ENCODE data around the gene PRKN. TPM values are rescaled to one million over a fixed set of nuclear protein-coding genes. Genes with fewer than 3 reads are reported as not detected.

The PRKN gene
- total and polyA plus RNA-seq, 2 experiments from 2014 or later: 1.2 to 2.3 TPM

DNA sequence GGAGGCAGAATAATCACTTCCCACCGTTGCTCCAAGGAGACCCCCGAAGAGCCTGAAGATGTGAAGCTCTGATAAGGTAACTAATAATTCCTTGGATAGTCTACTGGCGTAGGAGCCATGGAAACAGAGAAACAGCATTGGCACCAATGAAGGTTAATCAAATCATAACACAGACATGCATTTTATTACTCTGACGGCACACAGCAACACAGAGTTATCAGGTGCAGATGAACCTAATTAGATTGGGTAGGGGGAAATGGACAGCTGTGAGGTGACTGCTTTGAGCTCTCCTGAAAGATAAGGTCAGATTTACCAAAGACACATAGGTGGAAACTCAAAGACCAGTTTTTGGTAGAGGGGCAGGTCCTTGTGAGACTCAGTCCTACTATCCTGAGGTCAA is 909.7 kb downstream of the PRKN start:
- 64% methylated on average over 4 of the region's 4 CpGs for WGBS, 2 experiments (ENCODE audit: low coverage in 1 of 2, low lambda C conversion rate in 2 of 2, missing lambda C conversion rate in 2 of 2)
- Histone ChIP-seq H3K9me2 (ENCODE audit: insufficient read depth) (no peaks in the 10 kb centered on the region), H3K9me3 (ENCODE audit: low read depth) (no peaks in the 10 kb centered on the region), H3K79me2 (ENCODE audit: insufficient read depth) (no peaks in the 10 kb centered on the region), H3K4me3 (no peak overlapping the region), H3K36me3 (ENCODE audit: low read depth) (no peaks in the 10 kb centered on the region), H4K20me1 (ENCODE audit: insufficient read depth) (no peaks in the 10 kb centered on the region), H3K4me2 (ENCODE audit: unreplicated experiment) (no peak overlapping the region), H3F3A (ENCODE audit: insufficient read depth) (no peaks in the 10 kb centered on the region), H3K27ac (no peak overlapping the region), H3K27me3 (replicated peaks; ENCODE audit: insufficient read depth) (no peaks in the 10 kb centered on the region), H3K4me1 (ENCODE audit: insufficient read depth) (no peaks in the 10 kb centered on the region), H3K9ac (no peak overlapping the region), H2AFZ (no peak overlapping the region)
- in situ Hi-C loops (cut with MboI): no loop called here
- TF ChIP-seq EZH2 (IDR thresholded peaks at IDR 0.05; ENCODE audit: insufficient read depth, poor library complexity, severe bottlenecking) (no peak), EZH2phosphoT487 (IDR thresholded peaks at IDR 0.05; ENCODE audit: insufficient read depth, low read depth) (no peak)
- DNase-seq: no peak

DNA sequence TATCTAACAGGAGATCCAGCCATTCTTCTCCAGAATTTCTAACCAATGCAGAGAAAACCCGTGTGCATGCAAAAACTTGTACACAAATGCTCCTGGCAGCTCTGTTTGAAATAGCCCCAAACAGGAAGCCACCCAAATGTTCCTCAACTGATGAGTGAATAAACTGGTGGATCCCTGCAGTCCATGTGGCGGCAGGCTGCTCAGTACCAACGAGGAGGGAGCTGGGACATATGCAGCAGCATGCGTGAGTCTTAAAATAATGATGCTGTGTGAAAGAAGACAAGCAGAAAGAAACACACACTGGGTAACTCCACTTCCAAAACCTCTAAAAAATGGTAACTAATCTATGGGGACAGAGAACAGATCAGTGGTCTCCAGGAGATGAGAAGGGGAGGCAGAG is 911.6 kb downstream of the PRKN start:
- 23 to 27% methylated on average over 4 of the region's 4 CpGs for WGBS, 2 experiments (ENCODE audit: low coverage in 1 of 2, low lambda C conversion rate in 2 of 2, missing lambda C conversion rate in 2 of 2)
- H3K9ac ChIP-seq: no peak overlapping the region
- H3K79me2 ChIP-seq (ENCODE audit: insufficient read depth): no peaks in the 10 kb centered on the region
- H3K9me3 ChIP-seq (ENCODE audit: low read depth): no peaks in the 10 kb centered on the region
- no peak overlapping the region for H3K4me3 ChIP-seq
- no peak for TF ChIP-seq EZH2phosphoT487 (IDR thresholded peaks at IDR 0.05; ENCODE audit: insufficient read depth, low read depth)
- TF ChIP-seq EZH2 (IDR thresholded peaks at IDR 0.05; ENCODE audit: insufficient read depth, poor library complexity, severe bottlenecking): no peak
- no peak overlapping the region for H3K4me2 ChIP-seq (ENCODE audit: unreplicated experiment)
- H2AFZ ChIP-seq: no peak overlapping the region
- no peaks in the 10 kb centered on the region for H3K27me3 ChIP-seq (replicated peaks; ENCODE audit: insufficient read depth)
- no peak for DNase-seq
- in situ Hi-C loops (cut with MboI): no loop called here
- H3F3A ChIP-seq (ENCODE audit: insufficient read depth): no peaks in the 10 kb centered on the region
- no peaks in the 10 kb centered on the region for H3K9me2 ChIP-seq (ENCODE audit: insufficient read depth)
- H3K36me3 ChIP-seq (ENCODE audit: low read depth): no peaks in the 10 kb centered on the region
- H4K20me1 ChIP-seq (ENCODE audit: insufficient read depth): no peaks in the 10 kb centered on the region
- no peaks in the 10 kb centered on the region for H3K4me1 ChIP-seq (ENCODE audit: insufficient read depth)
- no peak overlapping the region for H3K27ac ChIP-seq

DNA sequence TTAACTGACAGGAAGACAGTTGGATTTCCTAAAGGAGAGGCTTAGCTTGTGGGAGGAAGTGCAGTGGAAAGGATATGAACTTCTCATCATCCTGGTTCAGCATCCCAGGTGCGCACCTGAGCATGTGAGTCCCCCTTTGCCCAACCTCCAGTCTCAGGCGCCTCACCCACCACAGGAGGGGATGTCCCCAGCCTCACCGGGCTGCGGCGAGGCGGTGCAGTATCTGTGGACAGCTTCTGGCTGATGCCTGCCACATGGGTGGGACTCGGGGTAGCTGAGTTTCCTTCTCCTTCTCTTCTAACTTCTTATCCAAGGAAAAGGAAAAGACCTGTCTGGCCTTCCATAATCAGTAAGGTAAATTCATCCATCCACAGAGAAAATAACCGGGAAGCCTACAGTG is 914.4 kb downstream of the PRKN start:
- WGBS, 2 experiments (ENCODE audit: low coverage in 1 of 2, low lambda C conversion rate in 2 of 2, missing lambda C conversion rate in 2 of 2): 45 to 60% methylated on average over 8 of the region's 8 CpGs
- in situ Hi-C loops (cut with MboI): no loop called here
- no peaks in the 10 kb centered on the region for H3K79me2 ChIP-seq (ENCODE audit: insufficient read depth)

DNA sequence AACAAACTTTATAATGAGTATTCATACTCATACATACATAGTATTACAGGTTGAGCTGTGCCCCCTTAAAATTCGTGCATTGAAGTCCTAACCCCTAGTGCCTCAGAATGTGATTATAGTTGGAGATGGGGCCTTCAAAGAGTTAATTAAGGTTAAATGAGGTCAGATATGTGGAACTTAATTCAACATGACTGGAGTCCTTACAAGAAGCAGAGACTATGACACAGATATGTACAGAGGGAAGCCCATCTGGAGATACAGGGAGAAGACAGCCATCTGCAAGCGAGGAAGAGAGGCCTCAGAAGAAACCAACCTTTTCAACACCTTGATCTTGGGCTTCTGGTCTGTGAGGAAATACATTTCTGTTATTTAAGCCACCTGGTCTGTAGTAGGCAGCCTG is 917.6 kb downstream of the PRKN start:
- H4K20me1 ChIP-seq (ENCODE audit: insufficient read depth): no peaks in the 10 kb centered on the region
- no peak overlapping the region for H3K27ac ChIP-seq
- no peaks in the 10 kb centered on the region for H3F3A ChIP-seq (ENCODE audit: insufficient read depth)
- no peaks in the 10 kb centered on the region for H3K4me1 ChIP-seq (ENCODE audit: insufficient read depth)
- H3K9me3 ChIP-seq (ENCODE audit: low read depth): no peaks in the 10 kb centered on the region
- in situ Hi-C loops (cut with MboI): no loop called here
- 54 to 58% methylated on average over 2 of the region's 2 CpGs for WGBS, 2 experiments (ENCODE audit: low coverage in 1 of 2, low lambda C conversion rate in 2 of 2, missing lambda C conversion rate in 2 of 2)
- no peak for DNase-seq
- TF ChIP-seq EZH2 (IDR thresholded peaks at IDR 0.05; ENCODE audit: insufficient read depth, poor library complexity, severe bottlenecking) (no peak), EZH2phosphoT487 (IDR thresholded peaks at IDR 0.05; ENCODE audit: insufficient read depth, low read depth) (no peak)
- H3K9me2 ChIP-seq (ENCODE audit: insufficient read depth): no peaks in the 10 kb centered on the region
- H2AFZ ChIP-seq: no peak overlapping the region
- no peak overlapping the region for H3K4me2 ChIP-seq (ENCODE audit: unreplicated experiment)
- H3K79me2 ChIP-seq (ENCODE audit: insufficient read depth): no peaks in the 10 kb centered on the region
- H3K36me3 ChIP-seq (ENCODE audit: low read depth): no peaks in the 10 kb centered on the region
- H3K9ac ChIP-seq: no peak overlapping the region
- H3K27me3 ChIP-seq (replicated peaks; ENCODE audit: insufficient read depth): no peaks in the 10 kb centered on the region
- H3K4me3 ChIP-seq: no peak overlapping the region

More for the DNA sequence above, 914.4 kb downstream of the PRKN start:
- no peaks in the 10 kb centered on the region for H3K9me3 ChIP-seq (ENCODE audit: low read depth)
- H2AFZ ChIP-seq: no peak overlapping the region
- no peak for TF ChIP-seq EZH2 (IDR thresholded peaks at IDR 0.05; ENCODE audit: insufficient read depth, poor library complexity, severe bottlenecking)
- TF ChIP-seq EZH2phosphoT487 (IDR thresholded peaks at IDR 0.05; ENCODE audit: insufficient read depth, low read depth): no peak
- no peak overlapping the region for H3K9ac ChIP-seq
- H3K4me3 ChIP-seq: no peak overlapping the region
- H3K9me2 ChIP-seq (ENCODE audit: insufficient read depth): no peaks in the 10 kb centered on the region
- H3K27me3 ChIP-seq (replicated peaks; ENCODE audit: insufficient read depth): no peaks in the 10 kb centered on the region
- no peaks in the 10 kb centered on the region for H3K4me1 ChIP-seq (ENCODE audit: insufficient read depth)
- no peak for DNase-seq
- no peak overlapping the region for H3K4me2 ChIP-seq (ENCODE audit: unreplicated experiment)
- no peaks in the 10 kb centered on the region for H3F3A ChIP-seq (ENCODE audit: insufficient read depth)
- no peaks in the 10 kb centered on the region for H3K36me3 ChIP-seq (ENCODE audit: low read depth)
- no peaks in the 10 kb centered on the region for H4K20me1 ChIP-seq (ENCODE audit: insufficient read depth)
- no peak overlapping the region for H3K27ac ChIP-seq

DNA sequence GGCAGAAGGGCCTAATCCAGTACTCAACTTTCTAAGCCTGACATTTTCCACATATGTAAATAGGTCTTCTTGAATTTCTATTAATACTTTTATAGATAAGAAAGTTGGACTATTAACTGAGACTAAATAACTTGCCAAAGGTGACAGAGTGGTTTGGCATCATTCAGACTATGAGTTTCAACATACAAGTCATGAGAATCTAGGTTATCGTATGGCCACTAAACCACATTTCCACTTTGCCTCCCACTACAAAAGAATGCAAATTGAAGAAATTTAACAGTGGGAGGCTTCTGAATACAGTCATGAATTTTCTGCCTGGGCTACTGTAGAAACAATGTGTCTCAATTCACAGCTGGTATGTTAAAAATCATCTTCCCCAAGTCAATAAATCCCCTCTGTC is 922.7 kb downstream of the PRKN start:
- H3K79me2 ChIP-seq (ENCODE audit: insufficient read depth): no peaks in the 10 kb centered on the region
- no peak overlapping the region for H3K4me3 ChIP-seq
- H2AFZ ChIP-seq: no peak overlapping the region
- in situ Hi-C loops (cut with MboI): no loop called here
- H4K20me1 ChIP-seq (ENCODE audit: insufficient read depth): no peaks in the 10 kb centered on the region
- H3K27me3 ChIP-seq (replicated peaks; ENCODE audit: insufficient read depth): no peaks in the 10 kb centered on the region
- no peak overlapping the region for H3K4me2 ChIP-seq (ENCODE audit: unreplicated experiment)
- no peak for DNase-seq
- H3K27ac ChIP-seq: no peak overlapping the region
- no peaks in the 10 kb centered on the region for H3K4me1 ChIP-seq (ENCODE audit: insufficient read depth)
- H3K9me3 ChIP-seq (ENCODE audit: low read depth): no peaks in the 10 kb centered on the region
- 95% methylated on average over 1 of the region's 1 CpG for WGBS, 2 experiments (ENCODE audit: low coverage in 1 of 2, low lambda C conversion rate in 2 of 2, missing lambda C conversion rate in 2 of 2)
- no peaks in the 10 kb centered on the region for H3K36me3 ChIP-seq (ENCODE audit: low read depth)
- H3K9ac ChIP-seq: no peak overlapping the region
- H3F3A ChIP-seq (ENCODE audit: insufficient read depth): no peaks in the 10 kb centered on the region
- TF ChIP-seq EZH2 (IDR thresholded peaks at IDR 0.05; ENCODE audit: insufficient read depth, poor library complexity, severe bottlenecking) (no peak), EZH2phosphoT487 (IDR thresholded peaks at IDR 0.05; ENCODE audit: insufficient read depth, low read depth) (no peak)
- no peaks in the 10 kb centered on the region for H3K9me2 ChIP-seq (ENCODE audit: insufficient read depth)
